ENCODE data around the gene GJD2. TPM values are rescaled to one million over a fixed set of nuclear protein-coding genes. Genes with fewer than 3 reads are reported as not detected.

The GJD2 gene
- polyA plus RNA-seq, 3 donors = 2.8 TPM; not detected in 2

DNA sequence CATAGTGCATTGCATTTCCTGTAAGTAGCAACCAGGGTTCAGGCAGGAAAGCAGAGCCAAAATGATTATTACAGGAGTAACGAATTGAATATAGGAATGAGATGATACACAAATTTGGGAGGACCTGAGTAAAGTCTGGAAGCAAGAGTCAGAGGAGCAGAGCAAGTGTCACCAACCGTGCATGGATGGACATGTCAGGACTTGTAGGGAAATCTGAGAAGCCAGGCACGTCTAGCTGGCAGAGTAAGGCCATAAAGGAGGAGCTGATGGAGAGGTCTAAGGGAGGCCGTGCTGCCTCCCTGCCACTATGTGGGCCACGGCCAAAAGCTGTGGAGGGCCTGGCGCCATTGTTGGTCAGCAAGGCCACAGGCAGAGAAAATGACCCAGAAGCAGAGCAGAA is 22.4 kb downstream of the GJD2 start:
- H3K27ac ChIP-seq (ENCODE audit: low read depth, low read length) = no peak overlapping the region
- WGBS, 3 donors = 74 to 83% (median 80%) methylated on average over 6 of the region's 6 CpGs

DNA sequence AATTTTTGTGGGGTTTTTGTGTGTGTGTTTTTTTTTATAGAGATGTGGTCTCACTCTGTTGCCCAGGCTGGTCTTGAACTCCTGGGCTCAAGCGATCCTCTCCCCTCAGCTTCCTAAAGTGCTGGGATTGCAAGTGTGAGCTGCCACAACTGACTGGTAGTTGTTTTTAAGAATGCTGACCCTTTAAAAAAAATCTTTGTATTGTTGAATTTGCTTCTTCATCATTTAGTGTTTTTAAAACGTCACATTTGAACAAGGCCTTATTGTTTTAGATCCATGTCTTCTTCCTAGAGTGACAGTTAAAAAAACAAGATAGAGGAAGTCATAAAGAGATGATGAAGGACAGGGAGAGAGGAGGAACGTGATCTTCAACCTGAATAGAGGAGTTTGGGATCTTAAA is 24.1 kb downstream of the GJD2 start:
- no peak overlapping the region for H3K27ac ChIP-seq (ENCODE audit: low read depth, low read length)
- 52 to 63% (median 57%) methylated on average over 3 of the region's 3 CpGs for WGBS, 3 donors

DNA sequence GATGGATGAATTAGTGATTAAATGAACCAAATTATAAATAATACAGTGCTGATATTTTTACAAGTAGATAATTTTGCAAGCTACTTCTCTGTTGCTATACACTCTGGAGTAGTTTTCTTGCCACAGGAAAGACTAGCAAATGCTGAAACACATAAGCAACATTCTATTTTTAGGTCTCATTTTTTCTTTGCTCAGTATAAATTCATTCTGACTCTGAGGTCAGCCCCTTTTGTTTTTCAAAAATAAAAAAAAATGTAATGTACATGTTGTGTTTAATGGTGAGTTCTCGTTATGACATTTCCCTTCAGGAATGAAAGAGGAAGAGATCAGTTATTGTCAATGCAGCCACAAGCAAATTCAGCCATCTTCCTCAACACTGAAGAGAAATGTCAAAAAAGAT is 24.9 kb downstream of the GJD2 start:
- 30 to 48% (median 37%) methylated on average over 1 of the region's 1 CpG for WGBS, 3 donors

DNA sequence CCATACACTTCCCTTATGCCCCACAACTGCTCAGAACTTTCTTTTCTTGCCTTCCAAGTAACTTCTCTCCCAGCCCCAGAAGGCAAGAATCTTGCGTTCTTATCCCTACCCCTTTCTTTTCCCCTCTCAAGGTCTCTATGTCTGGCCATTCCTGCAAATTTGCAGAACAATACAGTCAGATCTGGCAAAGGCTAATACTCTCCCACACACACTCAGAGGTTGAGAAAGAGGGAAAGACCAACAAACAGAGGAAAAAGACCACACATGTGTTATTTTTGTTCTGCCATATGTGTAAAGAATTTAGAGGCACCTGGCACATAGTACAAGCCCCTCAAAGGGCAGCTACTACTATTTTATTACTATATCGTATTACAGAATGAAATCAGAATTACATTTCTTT is 25.7 kb downstream of the GJD2 start:
- no peak overlapping the region for H3K27ac ChIP-seq (ENCODE audit: low read depth, low read length)
- WGBS, 3 donors = 60 to 74% (median 72%) methylated on average over 2 of the region's 2 CpGs

More for the DNA sequence above, 24.9 kb downstream of the GJD2 start:
- no peak overlapping the region for H3K27ac ChIP-seq (ENCODE audit: low read depth, low read length)

DNA sequence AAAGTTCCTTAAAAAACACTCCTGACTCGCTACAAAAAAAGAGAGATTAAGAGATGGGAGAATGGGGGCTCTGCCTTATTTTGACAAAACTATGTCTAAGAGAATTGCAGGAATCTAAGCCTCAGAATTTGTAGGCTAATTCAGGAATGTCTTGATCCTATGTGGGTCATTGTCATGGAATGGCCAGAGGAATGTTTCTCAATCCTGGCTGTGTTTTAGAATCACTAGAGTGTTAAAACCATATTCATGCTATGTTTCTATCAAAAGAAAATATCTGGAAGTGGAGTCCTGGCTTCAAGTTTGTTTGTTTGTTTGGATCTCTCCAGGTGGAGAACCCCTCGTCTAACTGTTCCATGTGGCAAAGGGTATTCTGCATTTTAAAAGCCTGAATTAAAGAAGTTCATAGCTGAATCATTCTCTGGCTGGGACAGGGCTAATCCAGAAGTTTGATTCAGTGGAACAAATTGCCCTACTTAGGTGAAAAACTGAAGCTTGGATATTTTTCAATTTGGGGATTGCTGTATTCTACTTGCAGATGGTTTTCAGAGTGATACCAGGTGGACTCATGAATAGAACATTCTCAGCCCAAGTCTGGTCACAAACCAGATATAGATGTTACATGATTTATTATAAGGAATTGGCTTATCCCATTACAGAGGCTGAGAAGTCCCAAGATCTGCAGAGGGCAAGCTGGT is 28.2 kb downstream of the GJD2 start:
- 64 to 75% (median 75%) methylated on average over 2 of the region's 2 CpGs for WGBS, 3 donors
- H3K27ac ChIP-seq (ENCODE audit: low read depth, low read length) = no peak overlapping the region

DNA sequence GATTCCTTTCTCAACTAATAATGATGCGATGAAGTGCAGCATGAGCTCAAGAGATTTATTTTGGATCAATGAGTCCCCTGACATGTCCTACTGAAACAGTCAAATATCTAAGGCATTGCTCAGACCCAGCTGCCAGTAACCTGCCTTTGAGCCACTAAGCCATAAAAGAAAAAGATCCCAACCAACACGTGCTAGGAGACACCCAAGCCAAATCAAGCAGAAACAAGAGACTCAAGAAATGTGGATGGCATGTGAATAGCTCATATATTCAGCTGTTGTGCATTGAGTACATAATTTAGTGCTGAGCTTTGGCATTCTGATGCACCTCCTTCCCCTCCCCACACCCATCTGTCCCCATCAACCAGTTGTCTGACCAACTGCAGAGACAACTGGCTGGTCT is 29.2 kb downstream of the GJD2 start:
- H3K27ac ChIP-seq (ENCODE audit: low read depth, low read length) = no peak overlapping the region
- WGBS, 3 donors = 80 to 85% (median 81%) methylated on average over 2 of the region's 2 CpGs

DNA sequence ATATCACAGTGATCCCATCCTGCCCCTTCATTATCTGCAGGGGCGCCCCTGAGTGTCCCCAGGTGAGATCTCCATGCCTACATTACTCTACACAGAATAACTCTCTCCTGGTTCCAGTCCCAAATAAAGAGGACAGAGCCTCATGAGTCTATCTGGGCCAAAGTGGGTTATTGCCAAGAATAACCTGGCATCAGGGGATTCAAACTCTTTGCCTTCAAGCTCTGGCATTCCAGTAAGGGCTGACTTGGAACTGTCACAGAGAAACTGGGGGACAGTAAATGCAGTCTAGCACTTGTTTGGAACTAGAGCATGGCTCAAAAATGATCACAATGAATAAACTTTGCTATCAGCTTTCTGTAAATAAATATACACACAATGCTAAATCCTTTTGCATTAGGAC is 30.3 kb downstream of the GJD2 start:
- WGBS, 3 donors = 70 to 100% (median 83%) methylated on average over 1 of the region's 1 CpG
- H3K27ac ChIP-seq (ENCODE audit: low read depth, low read length) = no peak overlapping the region

DNA sequence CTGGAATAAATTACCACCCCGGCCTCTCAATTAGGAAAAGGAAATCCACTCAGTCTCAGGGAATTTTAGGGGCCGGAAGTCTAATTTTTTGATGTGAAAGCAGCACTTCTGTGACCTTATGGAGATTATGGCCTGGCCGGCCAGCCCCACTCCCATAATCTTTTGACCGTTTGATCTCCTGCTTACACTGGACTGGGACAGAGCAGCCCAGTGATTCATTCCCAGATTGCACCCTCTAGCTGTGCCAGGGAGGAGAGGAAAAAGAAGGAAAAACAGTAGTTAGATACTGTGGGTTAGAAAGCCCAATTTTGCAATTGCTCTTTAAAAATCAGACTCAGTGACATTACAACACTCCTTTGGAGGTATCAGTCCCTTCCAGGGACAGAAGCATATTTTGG is 32.4 kb downstream of the GJD2 start:
- WGBS, 3 donors = 30 to 40% (median 35%) methylated on average over 4 of the region's 4 CpGs
- no peak overlapping the region for H3K27ac ChIP-seq (ENCODE audit: low read depth, low read length)

DNA sequence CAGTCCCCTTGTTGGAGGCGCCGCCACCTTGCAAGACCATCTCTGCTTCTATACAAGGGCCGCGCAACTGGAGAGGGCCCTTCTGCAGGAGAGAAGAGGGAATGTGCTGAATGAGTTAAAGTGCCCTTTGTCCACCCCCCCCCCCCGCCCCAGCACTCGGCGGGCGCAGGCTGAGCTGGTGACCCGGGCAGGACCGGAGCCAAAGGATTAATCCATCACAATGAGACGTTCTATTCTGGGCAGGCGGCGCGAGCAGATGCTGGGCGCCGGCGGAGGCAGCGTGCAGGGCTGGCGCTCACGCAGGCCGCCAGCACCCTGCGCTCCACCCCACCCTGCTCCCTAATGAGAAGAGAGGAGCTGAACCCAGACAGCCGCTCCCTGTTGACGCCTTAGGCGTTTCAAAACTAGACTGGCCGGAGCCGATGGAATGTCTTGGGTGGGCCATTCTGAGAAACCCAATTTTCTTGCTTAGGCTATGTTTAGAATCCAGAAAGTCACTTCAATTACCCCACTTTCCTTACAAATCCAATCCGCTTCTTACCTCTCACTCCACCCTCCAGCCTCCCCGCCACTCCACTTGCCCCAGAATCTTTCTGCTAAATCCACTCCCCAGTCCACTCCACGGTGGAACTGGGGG is 32.9 kb downstream of the GJD2 start:
- H3K27ac ChIP-seq (ENCODE audit: low read depth, low read length) = no peak overlapping the region
- 5 to 8% (median 6%) methylated on average over 23 to 30 of the region's 30 CpGs for WGBS, 3 donors

DNA sequence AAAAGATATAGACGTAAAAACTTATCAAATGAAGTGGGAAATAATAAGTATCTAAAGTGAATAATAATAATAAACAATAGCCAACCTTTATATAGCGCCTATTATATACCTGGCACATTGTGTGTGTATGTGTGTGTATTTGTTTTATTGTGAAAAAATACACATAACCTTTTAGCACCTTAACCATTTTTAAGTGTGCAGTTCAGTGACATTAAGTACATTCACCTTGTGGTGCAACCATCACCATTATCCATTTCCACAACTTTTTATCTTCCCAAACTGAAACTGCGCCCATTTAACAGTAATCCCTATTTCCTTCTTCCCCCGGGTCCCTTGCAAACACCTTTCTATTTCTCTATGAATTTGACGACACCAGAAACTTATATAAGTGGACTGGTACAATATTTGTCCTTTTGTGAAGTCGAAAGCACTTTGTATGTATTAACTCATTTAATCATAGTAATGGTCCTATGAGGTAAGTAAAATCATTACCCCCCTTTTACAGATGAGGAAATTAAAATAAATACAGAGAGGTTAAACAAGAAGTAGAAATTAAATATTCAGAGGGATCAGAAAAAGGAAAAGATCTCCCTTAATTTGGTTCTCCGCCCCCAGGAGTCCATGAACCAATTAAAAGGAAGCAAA is 33.5 kb downstream of the GJD2 start:
- H3K27ac ChIP-seq (ENCODE audit: low read depth, low read length) = no peak overlapping the region
- 69 to 80% (median 80%) methylated on average over 7 of the region's 7 CpGs for WGBS, 3 donors

DNA sequence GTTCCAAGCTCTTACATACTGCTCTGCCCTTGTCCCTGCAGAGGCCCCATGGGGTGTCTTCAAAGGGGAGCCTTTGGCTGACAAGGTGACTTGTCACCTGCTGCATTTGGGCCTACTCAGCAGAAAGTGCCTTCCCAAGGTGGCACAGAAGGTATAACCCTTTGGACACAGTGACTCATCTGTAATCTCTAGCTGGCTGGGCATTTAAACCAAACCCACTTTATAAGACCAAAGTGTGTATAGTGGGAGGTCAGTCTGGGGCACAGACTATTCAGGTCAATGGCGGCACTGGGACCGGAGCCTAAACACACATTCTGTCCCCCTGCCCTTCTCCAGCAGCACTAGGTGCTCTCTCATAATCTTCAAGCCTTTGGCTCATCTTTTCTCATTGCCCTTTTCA is 35.1 kb downstream of the GJD2 start:
- WGBS, 3 donors = 38 to 94% (median 94%) methylated on average over 2 of the region's 2 CpGs
- no peak overlapping the region for H3K27ac ChIP-seq (ENCODE audit: low read depth, low read length)

DNA sequence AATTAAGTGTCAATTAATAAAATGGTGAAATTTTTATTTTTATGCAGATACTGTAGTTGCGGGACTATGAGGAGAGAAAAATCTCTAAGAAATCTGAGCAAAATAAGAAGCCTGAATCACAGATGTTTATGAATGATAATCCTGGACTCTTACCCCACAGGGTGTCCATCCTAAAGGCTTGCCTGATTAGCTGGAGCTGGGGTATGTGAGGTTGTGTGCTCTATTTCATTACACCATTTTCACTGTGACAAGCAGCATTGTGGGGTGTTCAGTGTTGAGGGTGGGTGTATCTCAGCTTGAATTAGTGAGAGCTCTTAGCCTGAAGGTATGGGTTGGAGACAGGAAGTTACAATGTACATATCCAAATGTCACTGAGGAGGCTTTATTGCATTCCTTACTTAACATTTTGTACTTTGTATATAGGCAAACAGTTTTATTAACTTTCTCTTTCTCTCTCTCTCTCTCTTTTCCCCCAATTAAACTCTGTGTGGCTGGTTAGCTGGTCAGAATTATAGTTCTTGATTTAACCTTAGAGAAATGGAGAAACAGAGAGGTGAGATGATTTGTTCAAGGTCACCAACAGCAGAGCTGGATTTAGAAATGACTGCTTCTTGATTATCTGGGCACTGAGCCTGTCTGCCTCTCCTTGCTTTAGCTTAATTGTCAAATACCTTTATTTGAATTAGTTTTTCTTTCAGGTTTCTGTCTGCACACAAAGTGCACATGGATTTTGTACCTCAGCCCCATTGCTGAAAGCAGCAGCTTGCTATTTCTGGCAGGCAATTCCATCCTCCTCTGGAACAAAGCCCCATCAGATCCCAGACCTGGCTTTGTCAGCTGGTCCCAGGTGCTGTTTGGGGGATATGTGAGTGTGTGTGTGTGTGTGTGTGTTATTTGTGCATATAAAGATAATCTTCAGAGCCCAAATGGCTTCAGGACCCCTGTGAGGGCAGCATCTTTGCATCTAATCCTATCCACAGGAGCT is 35.8 kb downstream of the GJD2 start:
- 84 to 97% (median 89%) methylated on average over 1 of the region's 1 CpG for WGBS, 3 donors
- H3K27ac ChIP-seq (ENCODE audit: low read depth, low read length) = no peak overlapping the region

DNA sequence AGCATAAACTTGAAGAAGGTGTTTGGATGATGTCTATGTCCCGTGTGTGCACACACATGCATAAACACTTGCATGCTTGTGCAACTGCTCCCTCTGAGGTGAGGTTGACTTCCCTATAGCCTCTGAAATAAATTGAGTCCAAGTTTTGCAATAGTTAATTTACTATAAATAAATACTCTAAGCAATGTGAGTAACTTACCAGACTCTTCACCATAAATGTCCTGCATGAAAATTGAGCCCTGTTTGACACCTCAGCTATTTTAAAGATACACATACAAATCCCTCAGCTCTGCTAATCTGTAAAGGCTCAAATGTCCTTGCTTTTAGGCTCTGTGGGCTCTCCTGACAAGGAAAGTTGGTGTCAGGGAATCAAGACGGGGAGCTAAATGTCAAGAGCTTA is 37.1 kb downstream of the GJD2 start:
- 52 to 67% (median 63%) methylated on average over 2 of the region's 2 CpGs for WGBS, 3 donors
- H3K27ac ChIP-seq (ENCODE audit: low read depth, low read length) = no peak overlapping the region

DNA sequence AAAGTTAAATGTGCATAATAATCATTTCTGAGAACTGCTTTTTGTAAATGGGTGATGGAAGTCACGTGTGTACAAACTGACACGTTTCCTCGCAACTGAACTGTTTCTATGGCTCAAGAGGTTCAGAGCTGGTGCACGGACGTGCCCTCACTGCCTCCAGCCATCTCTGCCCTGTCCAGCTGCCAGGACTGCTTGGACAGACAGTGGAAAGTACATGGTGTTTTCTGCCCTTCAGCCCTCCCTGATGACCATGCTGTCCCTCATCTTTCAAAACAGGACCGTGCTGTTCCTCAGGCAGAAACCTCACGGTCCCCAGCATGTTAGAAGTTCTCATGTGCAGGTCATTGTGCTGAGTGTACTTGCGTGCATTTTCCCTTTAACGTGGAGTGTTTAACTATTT is 38.7 kb downstream of the GJD2 start:
- 61 to 83% (median 71%) methylated on average over 9 of the region's 9 CpGs for WGBS, 3 donors
- no peak overlapping the region for H3K27ac ChIP-seq (ENCODE audit: low read depth, low read length)

DNA sequence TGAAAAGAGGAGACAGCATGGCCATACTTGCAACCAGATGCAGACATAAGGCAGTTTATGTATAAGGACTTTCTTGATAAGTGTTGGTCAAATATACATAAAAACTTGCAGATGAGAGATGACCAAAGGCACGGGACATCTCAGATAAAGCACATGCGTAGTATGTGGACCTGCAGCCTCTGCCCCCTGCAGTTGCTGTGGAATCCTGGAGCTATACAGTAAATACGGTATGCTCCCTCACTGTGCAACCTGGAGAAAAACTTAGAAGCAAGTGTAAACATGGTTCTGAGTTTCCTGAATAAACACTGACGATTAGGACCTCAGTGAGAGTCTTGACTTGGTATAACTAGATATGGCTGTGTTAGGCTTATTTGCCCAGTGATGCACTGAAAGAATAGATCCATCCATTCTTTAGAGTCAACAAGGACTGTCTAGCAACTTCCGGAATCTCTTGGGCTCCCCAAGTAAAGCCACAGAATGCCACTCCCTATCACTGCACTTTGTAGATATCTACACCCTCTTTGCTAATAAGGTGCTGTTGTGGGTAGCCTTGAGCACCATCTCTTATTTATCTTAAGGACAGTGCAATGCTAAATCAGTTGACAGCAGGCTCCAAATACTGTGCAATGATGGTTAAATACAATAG is 40.2 kb downstream of the GJD2 start:
- 67 to 77% (median 75%) methylated on average over 5 of the region's 5 CpGs for WGBS, 3 donors
- H3K27ac ChIP-seq (ENCODE audit: low read depth, low read length) = no peak overlapping the region

DNA sequence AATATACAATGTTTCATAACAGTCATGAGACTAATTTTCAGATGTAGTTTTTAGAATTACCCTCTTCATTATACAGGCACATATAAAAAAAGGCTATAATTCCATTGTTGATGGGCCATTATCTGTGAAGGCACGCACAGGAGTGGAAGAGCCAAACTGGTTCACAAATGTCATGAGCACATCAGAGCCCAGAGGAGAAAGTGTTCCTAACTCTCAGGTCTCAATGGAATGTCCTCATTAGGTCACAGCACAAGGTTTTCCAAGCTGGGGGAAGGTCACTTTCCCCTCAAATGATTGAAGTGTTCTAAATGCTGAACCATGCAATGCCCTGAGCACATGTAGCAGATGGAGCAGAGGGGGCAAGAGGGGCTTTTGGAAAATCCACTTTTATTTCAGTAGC is 41.2 kb downstream of the GJD2 start:
- 84 to 88% (median 87%) methylated on average over 1 of the region's 1 CpG for WGBS, 3 donors
- H3K27ac ChIP-seq (ENCODE audit: low read depth, low read length) = no peak overlapping the region

DNA sequence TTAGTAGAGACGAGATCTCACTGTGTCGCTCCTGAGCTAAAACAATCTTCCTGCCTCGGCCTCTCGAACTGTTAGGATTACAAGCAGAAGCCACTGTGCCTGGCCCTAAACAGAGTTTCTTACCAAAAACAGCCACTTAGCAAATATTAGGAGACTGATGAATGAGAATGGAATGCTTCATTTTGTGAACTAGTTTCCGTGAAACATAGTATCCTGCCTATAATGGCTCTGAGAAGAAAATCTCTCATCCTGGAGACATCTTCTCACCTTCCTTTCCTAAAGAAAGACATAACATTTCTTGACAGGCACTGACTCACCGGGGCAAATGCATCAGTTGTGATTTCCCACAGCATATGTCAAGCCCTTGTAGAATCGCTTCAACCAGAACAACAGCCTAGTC is 44.9 kb downstream of the GJD2 start:
- 70 to 76% (median 76%) methylated on average over 7 of the region's 7 CpGs for WGBS, 3 donors
- H3K27ac ChIP-seq (ENCODE audit: low read depth, low read length) = no peak overlapping the region

DNA sequence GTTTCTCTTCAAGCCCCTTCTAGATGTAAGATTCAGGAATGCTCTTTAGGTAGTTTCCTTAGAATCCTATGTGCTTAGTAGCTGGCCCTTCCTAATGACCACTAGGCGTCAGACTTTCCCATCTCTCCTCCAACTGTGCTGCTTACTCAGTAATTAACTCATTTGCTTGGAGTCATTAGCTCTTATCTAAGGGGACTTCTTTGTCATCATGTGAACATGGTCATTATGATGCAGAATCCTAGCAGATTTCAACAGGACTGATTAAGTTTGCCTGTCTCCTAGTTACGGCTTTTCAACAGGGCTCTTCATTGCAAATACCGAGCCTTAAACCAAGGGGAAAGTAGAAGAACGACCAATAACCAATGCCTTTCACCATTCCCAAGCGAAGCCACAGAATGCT is 46.4 kb downstream of the GJD2 start:
- no peak overlapping the region for H3K27ac ChIP-seq (ENCODE audit: low read depth, low read length)
- whole genome bisulfite sequencing, 3 donors = 45 to 57% (median 56%) methylated on average over 5 of the region's 5 CpGs

Data from adipose tissue (tissue), 3 donors.